ENCODE results near the gene RBBP8NL. TPM values are rescaled to one million over a fixed set of nuclear protein-coding genes. Genes with fewer than 3 reads are reported as not detected.

Gene RBBP8NL
- total RNA-seq, 1 donor from 2014 or later = not detected

DNA sequence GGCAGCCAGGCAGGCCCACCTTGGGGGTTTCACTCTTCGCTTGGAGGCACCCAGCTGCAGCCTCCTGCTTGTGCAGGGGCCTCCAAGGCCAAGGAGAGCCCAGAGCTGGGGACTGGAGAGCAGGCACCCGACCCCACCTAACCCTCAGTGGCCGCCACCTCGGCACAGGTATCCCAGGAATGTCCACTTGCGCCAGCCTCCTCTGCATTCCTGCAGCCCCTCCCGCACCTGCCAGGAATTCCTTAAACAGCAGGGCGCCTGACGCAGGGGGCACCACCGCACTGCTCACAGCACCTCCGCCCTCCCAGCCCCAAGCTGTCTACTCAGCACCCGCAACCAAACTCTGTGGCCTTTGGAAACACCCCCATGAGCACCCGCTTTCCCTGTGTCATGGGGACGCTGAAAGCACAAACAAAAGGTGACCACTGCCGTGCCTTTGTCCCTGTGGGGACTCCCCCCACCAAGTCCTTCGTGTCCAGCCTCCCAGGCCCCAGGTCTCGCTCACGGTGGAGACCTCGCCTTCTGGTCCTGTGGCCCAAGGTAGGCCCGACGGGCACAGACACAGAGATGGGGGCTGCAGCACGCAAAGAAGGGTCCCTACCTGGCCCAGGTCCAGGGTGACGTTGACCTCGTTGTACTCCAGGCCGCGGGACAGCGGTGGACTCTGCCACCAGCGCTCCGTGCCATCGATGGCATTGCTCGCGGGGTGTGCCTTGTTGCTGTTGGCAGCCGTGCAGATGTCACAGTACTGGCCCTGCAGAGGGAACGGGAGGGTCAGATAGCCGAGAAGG lies 65.3 kb downstream of the RBBP8NL start:
- no peak for DNase-seq (ENCODE audit: extremely low spot score, unreplicated experiment)
- peaks cover 62% of the 10 kb centered on the region for H3K4me1 Mint-ChIP-seq (ENCODE audit: unreplicated experiment)

DNA sequence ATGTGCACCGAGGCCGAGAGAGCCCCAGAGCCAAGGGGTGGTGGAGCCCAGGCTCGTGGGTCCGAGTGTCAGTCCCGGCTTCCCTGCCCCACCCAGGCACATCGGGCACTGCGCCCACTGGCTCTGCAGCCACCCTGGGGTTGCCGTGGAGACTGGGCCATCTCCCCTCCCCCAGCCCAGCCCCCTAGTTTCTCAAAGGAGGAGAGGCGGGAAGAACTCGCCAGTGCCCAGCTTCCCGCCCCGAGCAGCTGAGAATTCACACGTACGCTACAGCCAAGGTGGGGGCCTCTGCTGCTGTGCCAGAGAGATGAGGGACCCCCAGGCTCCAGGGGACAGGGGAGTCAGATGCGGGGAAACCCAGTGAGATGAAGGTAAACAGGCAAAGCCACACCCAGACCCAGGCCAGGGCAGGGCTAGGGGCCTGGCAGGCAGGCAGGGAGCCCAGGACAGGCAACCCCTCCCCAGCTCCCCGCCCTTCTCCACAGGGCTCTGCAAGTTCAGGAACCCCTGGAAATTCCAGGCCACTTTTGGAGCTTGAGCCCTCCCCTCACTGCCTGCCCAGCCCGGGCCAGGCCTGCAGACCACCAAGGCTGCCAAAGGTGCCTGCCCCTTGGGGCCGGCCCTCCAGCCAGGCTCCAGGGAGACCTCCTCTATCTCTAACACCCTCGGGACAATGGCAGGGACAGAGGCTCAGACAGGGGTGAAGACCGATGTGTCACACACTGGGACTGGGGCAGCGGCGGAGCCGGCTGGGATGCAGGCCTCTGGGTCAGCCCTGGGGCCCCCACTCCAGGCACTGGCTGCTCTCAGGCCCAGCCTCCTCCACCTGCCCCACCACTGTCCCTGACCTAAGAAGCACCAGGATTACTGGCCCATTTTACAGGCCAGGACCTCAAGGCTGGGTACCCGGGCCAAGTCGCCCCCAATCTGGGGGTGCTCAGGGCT lies 66.2 kb downstream of the RBBP8NL start:
- TF ChIP-seq, protein P1, sequence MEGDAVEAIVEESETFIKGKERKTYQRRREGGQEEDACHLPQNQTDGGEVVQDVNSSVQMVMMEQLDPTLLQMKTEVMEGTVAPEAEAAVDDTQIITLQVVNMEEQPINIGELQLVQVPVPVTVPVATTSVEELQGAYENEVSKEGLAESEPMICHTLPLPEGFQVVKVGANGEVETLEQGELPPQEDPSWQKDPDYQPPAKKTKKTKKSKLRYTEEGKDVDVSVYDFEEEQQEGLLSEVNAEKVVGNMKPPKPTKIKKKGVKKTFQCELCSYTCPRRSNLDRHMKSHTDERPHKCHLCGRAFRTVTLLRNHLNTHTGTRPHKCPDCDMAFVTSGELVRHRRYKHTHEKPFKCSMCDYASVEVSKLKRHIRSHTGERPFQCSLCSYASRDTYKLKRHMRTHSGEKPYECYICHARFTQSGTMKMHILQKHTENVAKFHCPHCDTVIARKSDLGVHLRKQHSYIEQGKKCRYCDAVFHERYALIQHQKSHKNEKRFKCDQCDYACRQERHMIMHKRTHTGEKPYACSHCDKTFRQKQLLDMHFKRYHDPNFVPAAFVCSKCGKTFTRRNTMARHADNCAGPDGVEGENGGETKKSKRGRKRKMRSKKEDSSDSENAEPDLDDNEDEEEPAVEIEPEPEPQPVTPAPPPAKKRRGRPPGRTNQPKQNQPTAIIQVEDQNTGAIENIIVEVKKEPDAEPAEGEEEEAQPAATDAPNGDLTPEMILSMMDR (IDR thresholded peaks at IDR 0.05) = no peak
- Mint-ChIP-seq H3K4me3 (ENCODE audit: unreplicated experiment) (no peak overlapping the region), H3K4me1 (ENCODE audit: unreplicated experiment) (peaks cover 70% of the 10 kb centered on the region), H3K9me3 (ENCODE audit: unreplicated experiment) (no peaks in the 10 kb centered on the region), H3K27ac (ENCODE audit: unreplicated experiment) (peak overlapping the region; percentile 31), H3K36me3 (ENCODE audit: unreplicated experiment) (no peaks in the 10 kb centered on the region), H3K27me3 (ENCODE audit: unreplicated experiment) (no peaks in the 10 kb centered on the region)
- no peak for DNase-seq (ENCODE audit: extremely low spot score, unreplicated experiment)

More for the DNA sequence above, 65.3 kb downstream of the RBBP8NL start:
- Mint-ChIP-seq H3K4me3 (ENCODE audit: unreplicated experiment) (no peak overlapping the region), H3K27me3 (ENCODE audit: unreplicated experiment) (no peaks in the 10 kb centered on the region), H3K36me3 (ENCODE audit: unreplicated experiment) (no peaks in the 10 kb centered on the region), H3K9me3 (ENCODE audit: unreplicated experiment) (no peaks in the 10 kb centered on the region), H3K27ac (ENCODE audit: unreplicated experiment) (no peak overlapping the region)
- TF ChIP-seq, protein P1 (IDR thresholded peaks at IDR 0.05) = no peak

Other genes starting within 250 kb of the RBBP8NL start
- 29.3 and 30.7 TPM in 2 replicates for gene MTG2, start 244.5 kb downstream of the RBBP8NL start, total RNA-seq
- gene HRH3, start 207.3 kb downstream of the RBBP8NL start, total RNA-seq = not detected in 2 replicates
- 46.3 and 50.9 TPM in 2 replicates for gene OSBPL2, start 189.0 kb downstream of the RBBP8NL start, total RNA-seq
- gene ADRM1, start 124.5 kb downstream of the RBBP8NL start, total RNA-seq = 82.6 and 83.9 TPM in 2 replicates
- 201 and 204 TPM in 2 replicates for gene LAMA5, start 60.2 kb downstream of the RBBP8NL start, total RNA-seq
- 1,013 and 1,039 TPM in 2 replicates for gene RPS21, start 40.4 kb downstream of the RBBP8NL start, total RNA-seq
- gene CABLES2, start 20.3 kb downstream of the RBBP8NL start, total RNA-seq = 7.8 and 8.8 TPM in 2 replicates
- not detected in 2 replicates for gene GATA5, start 48.5 kb upstream of the RBBP8NL start, total RNA-seq
- gene SLCO4A1, start 215.0 kb upstream of the RBBP8NL start, total RNA-seq = 1.2 and 1.5 TPM in 2 replicates